IPS DF 6.9 (cell line): ENCODE data around the gene MAP4K5.
"Not testable (repeated sequence)": the region's sequence is repeated elsewhere in the genome, so short reads cannot be mapped to it uniquely, and the experiment has no call there.

ENCODE experiments used
- DNase-seq: peaks from one replicate; pipeline ENCODE4 v3.0.0-alpha.2; 2013; ENCODE audit warnings: low read depth, low spot score
- H3K27ac ChIP-seq: one replicate; pipeline ENCODE4 v1.5.1; 2013; ENCODE audit warnings: low read length, control low read depth
- H3K27me3 ChIP-seq: 2 replicates; pipeline ENCODE4 v1.6.1; 2013; ENCODE audit warnings: mild to moderate bottlenecking, low read length; ENCODE audit not compliant: control insufficient read depth, insufficient read depth
- H3K36me3 ChIP-seq: 2 replicates; pipeline ENCODE4 v1.6.1; 2013; ENCODE audit warnings: low read length; ENCODE audit not compliant: control insufficient read depth, insufficient read depth
- H3K4me1 ChIP-seq: 2 replicates; pipeline ENCODE4 v1.6.1; 2013; ENCODE audit warnings: low read length; ENCODE audit not compliant: control insufficient read depth, insufficient read depth
- H3K4me3 ChIP-seq: 2 replicates; pipeline ENCODE4 v1.5.1; 2013; ENCODE audit warnings: mild to moderate bottlenecking, low read length
- H3K9me3 ChIP-seq: 2 replicates; pipeline ENCODE4 v1.6.1; 2013; ENCODE audit warnings: low read length, inconsistent platforms; ENCODE audit not compliant: control insufficient read depth, insufficient read depth
- WGBS: extraction: QIAGEN DNeasy Blood & Tissue Kit; methylation state at CpG from one replicate; pipeline ENCODE4 v1.1.7; 2013; ENCODE audit warnings: mixed read lengths, missing lambda C conversion rate; ENCODE audit not compliant: insufficient read length, insufficient coverage; 5-methylcytosine and 5-hydroxymethylcytosine counted together

Gene MAP4K5

GRCh38 chr14:50521912-50522341 is 10.4 kb downstream of the MAP4K5 start:
- Histone ChIP-seq H3K9me3 (no peaks in the 10 kb centered on the region), H3K27me3 (no peaks in the 10 kb centered on the region), H3K27ac (no peak overlapping the region), H3K36me3 (no peaks in the 10 kb centered on the region), H3K4me3 (no peak overlapping the region), H3K4me1 (peaks cover 2% of the 10 kb centered on the region; the same call in 1 of the 2 replicates)
- no CpG with 5 or more reads among the region's 1 CpG for WGBS
- DNase-seq = no peak

GRCh38 chr14:50520947-50521815 is 11.2 kb downstream of the MAP4K5 start:
- Histone ChIP-seq H3K4me3 (no peak overlapping the region), H3K27ac (no peak overlapping the region), H3K27me3 (no peaks in the 10 kb centered on the region), H3K9me3 (no peaks in the 10 kb centered on the region), H3K4me1 (peaks cover 2% of the 10 kb centered on the region; the same call in 1 of the 2 replicates), H3K36me3 (no peaks in the 10 kb centered on the region)
- DNase-seq = no peak
- no CpG with 5 or more reads among the region's 5 CpGs for WGBS

- no peaks in the 10 kb centered on the region for H3K4me1 ChIP-seq
- no peaks in the 10 kb centered on the region for H3K9me3 ChIP-seq
- no peaks in the 10 kb centered on the region for H3K27me3 ChIP-seq
- WGBS = no CpG with 5 or more reads among the region's 2 CpGs
- H3K27ac ChIP-seq = no peak overlapping the region
- no peak for DNase-seq
- no peaks in the 10 kb centered on the region for H3K36me3 ChIP-seq
- H3K4me3 ChIP-seq = no peak overlapping the region
These were observed 16.3 kb downstream of the MAP4K5 start for GRCh38 chr14:50516091-50516490.

DNA sequence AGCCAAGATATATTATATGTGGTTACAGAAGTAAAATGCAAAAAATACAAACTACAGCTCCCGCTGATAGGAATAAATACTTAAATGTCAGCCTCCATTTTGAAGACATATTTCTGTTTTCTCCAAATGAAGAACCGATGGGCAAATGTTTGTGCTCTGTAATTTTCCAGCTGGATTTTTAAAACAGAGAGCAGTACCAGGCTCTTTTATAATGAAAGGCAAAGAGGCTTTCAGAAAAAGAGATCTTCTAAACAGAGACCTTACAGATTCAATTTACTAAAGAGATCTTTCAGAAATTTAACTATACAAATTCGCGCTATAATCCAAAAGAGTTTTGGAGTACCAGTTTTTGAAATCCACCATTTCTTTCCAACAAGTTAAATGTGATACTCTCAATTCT is 19.9 kb downstream of the MAP4K5 start:
- Histone ChIP-seq H3K27me3 (no peaks in the 10 kb centered on the region), H3K27ac (no peak overlapping the region), H3K4me1 (no peaks in the 10 kb centered on the region), H3K4me3 (no peak overlapping the region), H3K9me3 (no peaks in the 10 kb centered on the region), H3K36me3 (no peaks in the 10 kb centered on the region)
- no peak for DNase-seq
- no CpG with 5 or more reads among the region's 4 CpGs for WGBS

DNA sequence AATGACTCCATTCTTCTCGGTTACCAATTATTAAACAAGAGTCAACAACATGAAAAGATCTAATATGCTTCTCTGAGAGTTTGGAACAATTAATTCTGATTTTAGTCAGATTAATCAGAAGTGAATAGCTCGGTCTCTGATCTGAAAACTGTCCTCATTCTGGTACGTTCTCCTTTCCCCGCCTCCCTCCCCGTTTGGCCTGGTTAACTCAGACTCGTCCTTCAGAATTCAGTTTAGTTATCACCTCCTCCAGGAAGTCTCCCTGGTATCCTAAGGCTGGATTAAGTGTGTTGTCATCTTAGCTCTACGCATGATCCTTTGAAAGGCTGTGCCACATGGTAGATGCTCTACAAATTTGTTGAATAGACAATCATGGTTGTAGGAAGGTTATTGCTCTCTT is 22.2 kb downstream of the MAP4K5 start:
- Histone ChIP-seq H3K4me1 (no peaks in the 10 kb centered on the region), H3K27me3 (no peaks in the 10 kb centered on the region), H3K4me3 (no peak overlapping the region), H3K9me3 (no peaks in the 10 kb centered on the region), H3K36me3 (no peaks in the 10 kb centered on the region), H3K27ac (no peak overlapping the region)
- no CpG with 5 or more reads among the region's 7 CpGs for WGBS
- no peak for DNase-seq

DNA sequence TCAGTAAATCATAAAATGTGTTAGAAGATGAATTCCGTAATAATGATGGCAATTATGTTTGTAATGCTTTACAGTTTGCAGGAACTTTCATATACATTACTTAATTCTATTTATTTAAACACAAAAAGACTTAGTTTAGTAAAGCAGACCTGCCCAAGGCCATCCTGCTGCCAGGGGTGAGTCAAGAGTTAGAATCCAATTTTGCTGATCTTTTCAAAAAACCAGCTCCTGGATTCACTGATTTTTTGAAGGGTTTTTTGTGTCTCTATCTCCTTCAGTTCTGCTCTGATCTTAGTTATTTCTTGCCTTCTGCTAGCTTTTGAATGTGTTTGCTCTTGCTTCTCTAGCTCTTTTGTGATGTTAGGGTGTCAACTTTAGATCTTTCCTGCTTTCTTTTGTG is 25.3 kb downstream of the MAP4K5 start:
- H3K36me3 ChIP-seq, H3K4me3 ChIP-seq, H3K27me3 ChIP-seq, H3K4me1 ChIP-seq, H3K27ac ChIP-seq, DNase-seq, H3K9me3 ChIP-seq: not testable (repeated sequence)
- no CpG with 5 or more reads among the region's 1 CpG for WGBS

- Histone ChIP-seq H3K9me3 (no peaks in the 10 kb centered on the region), H3K4me1 (no peaks in the 10 kb centered on the region), H3K27ac (no peak overlapping the region), H3K27me3 (no peaks in the 10 kb centered on the region), H3K4me3 (no peak overlapping the region), H3K36me3 (no peaks in the 10 kb centered on the region)
- no CpG with 5 or more reads among the region's 2 CpGs for WGBS
- no peak for DNase-seq
These were observed 30.7 kb downstream of the MAP4K5 start for GRCh38 chr14:50501642-50502041.

- Histone ChIP-seq H3K27me3 (no peaks in the 10 kb centered on the region), H3K9me3 (no peaks in the 10 kb centered on the region), H3K36me3 (no peaks in the 10 kb centered on the region), H3K4me1 (no peaks in the 10 kb centered on the region), H3K27ac (no peak overlapping the region), H3K4me3 (no peak overlapping the region)
- no CpG with 5 or more reads among the region's 2 CpGs for WGBS
- DNase-seq = no peak
These were observed 35.0 kb downstream of the MAP4K5 start for GRCh38 chr14:50497351-50497750.

GRCh38 chr14:50489851-50490250 is 42.5 kb downstream of the MAP4K5 start:
- DNase-seq = no peak
- no CpG with 5 or more reads among the region's 3 CpGs for WGBS
- H3K4me3 ChIP-seq = no peak overlapping the region
- H3K27ac ChIP-seq = no peak overlapping the region
- H3K36me3 ChIP-seq = no peaks in the 10 kb centered on the region
- no peaks in the 10 kb centered on the region for H3K9me3 ChIP-seq
- H3K27me3 ChIP-seq = no peaks in the 10 kb centered on the region
- H3K4me1 ChIP-seq = no peaks in the 10 kb centered on the region

DNA sequence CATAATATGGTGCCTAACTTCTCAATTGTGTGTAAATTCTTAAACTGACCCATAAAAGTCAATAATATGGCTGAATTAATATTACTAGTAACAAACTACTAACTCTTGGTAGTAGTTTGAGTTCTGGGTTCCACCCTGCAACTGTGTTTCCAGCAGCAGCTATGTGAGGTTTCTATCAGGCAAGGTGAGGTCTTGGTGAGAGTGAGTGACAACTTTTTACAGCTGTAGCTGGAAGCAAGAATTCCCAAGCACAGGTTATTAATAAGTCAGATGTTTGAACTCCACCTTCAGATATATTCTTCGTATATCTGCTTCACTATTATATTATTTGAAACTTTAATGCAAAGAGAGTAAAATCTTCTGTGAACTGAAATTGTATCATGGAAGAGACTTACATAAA is 43.8 kb downstream of the MAP4K5 start:
- no peak for DNase-seq
- Histone ChIP-seq H3K27ac (no peak overlapping the region), H3K4me1 (no peaks in the 10 kb centered on the region), H3K4me3 (no peak overlapping the region), H3K36me3 (no peaks in the 10 kb centered on the region), H3K9me3 (no peaks in the 10 kb centered on the region), H3K27me3 (no peaks in the 10 kb centered on the region)
- WGBS = no CpG with 5 or more reads among the region's 1 CpG

GRCh38 chr14:50479041-50479440 is 53.3 kb downstream of the MAP4K5 start:
- Histone ChIP-seq H3K27ac (no peak overlapping the region), H3K9me3 (no peaks in the 10 kb centered on the region), H3K36me3 (no peaks in the 10 kb centered on the region; the same call in 1 of the 2 replicates), H3K27me3 (no peaks in the 10 kb centered on the region), H3K4me3 (no peak overlapping the region), H3K4me1 (no peaks in the 10 kb centered on the region)
- DNase-seq = no peak
- WGBS = 100% methylated on average over 1 of the region's 2 CpGs
